ENCODE measurements around the gene TM9SF1. TPM values are rescaled to one million over a fixed set of nuclear protein-coding genes. Genes with fewer than 3 reads are reported as not detected.

Gene TM9SF1
- total and polyA plus RNA-seq, 5 experiments from 2014 or later = 19.4 to 29.8 (median 23.1) TPM

GRCh38 chr14:24176599-24176998 lies 18.6 kb downstream of the TM9SF1 start:
- ATAC-seq (no peak), DNase-seq (no peak)
- POLR2A ChIA-PET = interaction anchor here (0.6 to 1.2 kb wide), 5 partner anchors 7 to 43 kb away, joined by 3 to 4 read pairs (median 3); partner anchors contain the start of gene IRF9
- H3K4me3 Mint-ChIP-seq = no peak overlapping the region
- H3K4me1 Mint-ChIP-seq = peaks cover 12 to 22% (median 18%) of the 10 kb centered on the region in 4 donors
- peaks cover 0 to 43% (median 3%) of the 10 kb centered on the region in 3 donors for H3K36me3 Mint-ChIP-seq
- peak overlapping the region in 1 of 10 donors; percentile 40 for H3K27ac Mint-ChIP-seq
- H3K27me3 Mint-ChIP-seq = no peaks in the 10 kb centered on the region
- no peaks in the 10 kb centered on the region for H3K9me3 Mint-ChIP-seq

DNA sequence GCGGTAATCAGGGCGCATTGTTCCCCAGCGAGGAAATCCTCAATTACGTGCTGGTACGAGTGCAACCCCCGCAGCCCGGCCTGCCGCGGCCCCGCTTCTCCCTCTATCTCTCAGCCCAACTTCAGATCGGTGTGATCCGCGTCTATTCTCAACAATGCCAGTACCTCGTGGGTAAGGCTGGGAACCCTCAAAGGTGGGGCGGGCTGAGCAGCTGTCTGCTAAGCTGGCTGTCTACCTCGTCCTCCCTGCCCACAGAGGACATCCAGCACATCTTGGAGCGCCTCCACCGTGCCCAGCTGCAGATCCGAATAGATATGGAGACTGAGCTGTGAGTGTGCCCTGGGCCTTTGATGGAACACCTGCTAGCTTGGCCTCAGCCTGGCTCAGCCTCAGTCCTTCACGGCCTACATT lies 22.4 kb downstream of the TM9SF1 start:
- POLR2A ChIA-PET = interaction anchor here (0.7 to 2.5 kb wide), 8 partner anchors 9 to 58 kb away, joined by 3 to 11 read pairs (median 3); partner anchors contain the start of genes CHMP4A, DCAF11, IPO4 and MDP1
- H3K27me3 Mint-ChIP-seq = no peaks in the 10 kb centered on the region
- no peaks in the 10 kb centered on the region for H3K9me3 Mint-ChIP-seq
- H3K27ac Mint-ChIP-seq = peak overlapping the region; percentile 34 to 91 (median 68)
- peaks cover 0 to 35% (median 8%) of the 10 kb centered on the region in 3 donors for H3K36me3 Mint-ChIP-seq
- peaks cover 14 to 37% (median 33%) of the 10 kb centered on the region in 4 donors for H3K4me1 Mint-ChIP-seq
- ATAC-seq = no peak
- peak overlapping the region; percentile 47 to 97 (median 83) for H3K4me3 Mint-ChIP-seq
- no peak for DNase-seq

DNA sequence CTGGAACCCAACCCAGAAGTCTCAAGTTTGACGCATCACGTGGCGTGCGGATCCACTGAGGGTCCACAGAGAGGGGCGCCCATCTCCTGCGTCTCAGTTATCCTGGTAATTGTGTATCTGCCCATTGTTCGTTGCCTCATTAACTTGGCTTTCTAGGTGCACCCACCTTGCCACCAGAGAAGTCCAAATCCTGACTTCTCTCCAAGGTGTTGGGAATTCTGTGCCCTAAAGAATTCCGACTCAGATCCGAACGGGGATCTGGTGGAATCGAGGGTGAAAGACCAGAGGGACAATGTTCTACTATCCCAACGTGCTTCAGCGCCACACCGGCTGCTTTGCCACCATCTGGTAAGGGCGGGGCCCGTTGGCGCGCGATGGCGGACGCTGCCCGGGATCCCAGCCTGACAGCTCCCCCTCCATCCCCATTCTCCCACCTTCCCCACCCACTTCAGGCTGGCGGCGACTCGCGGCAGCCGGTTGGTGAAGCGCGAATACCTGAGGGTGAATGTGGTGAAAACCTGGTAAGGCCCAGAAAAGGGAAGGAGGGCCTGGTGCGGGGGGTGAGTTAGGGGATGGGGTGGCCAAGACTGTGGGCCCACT lies 22.9 kb downstream of the TM9SF1 start:
- H3K36me3 Mint-ChIP-seq = peaks cover 0 to 40% (median 12%) of the 10 kb centered on the region in 3 donors
- peak overlapping the region in 9 of 10 donors; percentile 48 to 93 (median 91) for H3K27ac Mint-ChIP-seq
- peaks cover 18 to 40% (median 37%) of the 10 kb centered on the region in 4 donors for H3K4me1 Mint-ChIP-seq
- H3K4me3 Mint-ChIP-seq = peak overlapping the region; percentile 86 to 97 (median 92)
- H3K27me3 Mint-ChIP-seq = no peaks in the 10 kb centered on the region
- no peak for ATAC-seq
- no peaks in the 10 kb centered on the region for H3K9me3 Mint-ChIP-seq
- no peak for DNase-seq
- POLR2A ChIA-PET = interaction anchor here (0.6 to 3.5 kb wide), 9 partner anchors 10 to 57 kb away, joined by 3 to 27 read pairs (median 4); partner anchors contain the start of genes DCAF11, EMC9, IPO4 and IRF9

GRCh38 chr14:24171422-24172260 lies 23.6 kb downstream of the TM9SF1 start, which contains the start of gene REC8:
Gene REC8 (plus strand): TSS chr14:24172080. CDS start chr14:24172553, 473 bp downstream.
- POLR2A ChIA-PET = interaction anchor here (0.6 to 3.5 kb wide), 18 partner anchors 8 to 129 kb away, joined by 3 to 27 read pairs (median 5); partner anchors contain the start of genes CHMP4A, DCAF11, EMC9 and IPO4

DNA sequence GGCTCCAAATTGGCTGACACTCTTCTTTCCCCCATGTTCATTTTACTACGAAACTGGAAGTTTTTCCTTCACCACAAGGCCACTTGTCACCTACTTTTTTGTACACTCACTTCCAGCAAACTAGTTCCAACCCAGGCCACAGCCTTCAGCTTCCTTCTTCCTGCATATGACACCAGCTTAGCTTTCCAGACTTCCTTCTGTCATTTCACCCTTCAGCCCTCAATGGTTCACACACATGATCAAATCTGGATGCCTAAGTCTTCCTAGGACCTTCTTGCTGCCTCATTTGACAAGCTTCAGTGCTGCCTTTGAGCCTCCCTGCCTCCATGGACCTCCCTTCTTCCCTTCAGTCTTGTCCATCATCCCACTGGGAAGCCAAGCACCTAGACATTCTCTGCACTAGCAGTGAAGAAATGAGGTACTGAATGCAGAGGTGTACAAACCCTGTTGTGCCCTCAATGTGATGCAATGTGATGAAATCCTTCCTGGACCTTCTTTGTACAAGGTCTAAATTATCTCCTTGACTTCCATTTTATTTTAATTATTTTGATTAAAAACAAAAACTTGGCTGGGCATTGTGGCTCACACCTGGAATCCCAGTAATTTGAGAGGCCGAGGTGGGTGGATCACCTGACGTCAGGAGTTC lies 27.6 kb downstream of the TM9SF1 start:
- Mint-ChIP-seq H3K9me3 (no peaks in the 10 kb centered on the region), H3K36me3 (peaks cover 0 to 70% (median 26%) of the 10 kb centered on the region in 3 donors), H3K27ac (peak overlapping the region in 5 of 10 donors; percentile 43 to 82 (median 53)), H3K4me3 (no peak overlapping the region), H3K27me3 (no peaks in the 10 kb centered on the region), H3K4me1 (peaks cover 22 to 65% (median 56%) of the 10 kb centered on the region in 4 donors)
- ATAC-seq (no peak), DNase-seq (no peak)
- POLR2A ChIA-PET = interaction anchor here (0.6 kb wide), 1 partner anchor 21 kb away, joined by 3 read pairs; the partner anchor contains the start of gene IPO4

More at GRCh38 chr14:24171422-24172260, 23.6 kb downstream of the TM9SF1 start, which contains the start of gene REC8:
- peak; percentile 91 for ATAC-seq
- Mint-ChIP-seq H3K9me3 (no peaks in the 10 kb centered on the region), H3K36me3 (peaks cover 0 to 42% (median 12%) of the 10 kb centered on the region in 3 donors), H3K4me1 (peaks cover 18 to 42% (median 38%) of the 10 kb centered on the region in 4 donors), H3K27ac (peak within 1 kb of the TSS; percentile 77 to 94 (median 92)), H3K4me3 (peak within 1 kb of the TSS; percentile 86 to 97 (median 92)), H3K27me3 (no peaks in the 10 kb centered on the region)
- peak; percentile 61 to 92 (median 84) for DNase-seq

DNA sequence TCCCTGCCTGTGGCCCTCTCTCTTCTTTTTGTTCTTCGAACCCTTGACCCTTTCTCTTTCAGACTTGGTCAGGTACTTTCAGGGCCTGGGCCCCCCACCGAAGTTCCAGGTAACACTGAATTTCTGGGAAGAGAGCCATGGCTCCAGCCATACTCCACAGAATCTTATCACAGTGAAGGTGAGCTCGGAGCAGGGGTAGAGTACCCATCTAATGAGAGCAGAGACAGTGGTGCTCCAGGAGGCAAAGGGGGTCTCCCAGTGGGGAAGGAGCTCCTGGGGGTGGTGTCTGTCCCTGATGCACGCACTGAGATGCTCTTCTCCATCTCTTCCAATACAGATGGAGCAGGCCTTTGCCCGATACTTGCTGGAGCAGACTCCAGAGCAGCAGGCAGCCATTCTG lies 29.5 kb downstream of the TM9SF1 start:
- DNase-seq = peak in 1 of 10 donors; percentile 51
- Mint-ChIP-seq H3K4me3 (peak overlapping the region in 1 of 10 donors; percentile 14), H3K27ac (peak overlapping the region in 8 of 10 donors; percentile 11 to 100 (median 52)), H3K27me3 (peaks cover 0 to 2% (median 0%) of the 10 kb centered on the region in 5 donors), H3K9me3 (no peaks in the 10 kb centered on the region), H3K36me3 (peaks cover 0 to 74% (median 23%) of the 10 kb centered on the region in 3 donors), H3K4me1 (peaks cover 27 to 67% (median 60%) of the 10 kb centered on the region in 4 donors)
- POLR2A ChIA-PET = interaction anchor here (1.2 kb wide), 1 partner anchor 18 kb away, joined by 3 read pairs; no protein-coding TSS in a partner anchor
- no peak for ATAC-seq

GRCh38 chr14:24164518-24164991 lies 30.7 kb downstream of the TM9SF1 start:
- H3K4me1 Mint-ChIP-seq = peaks cover 28 to 74% (median 66%) of the 10 kb centered on the region in 4 donors
- H3K27ac Mint-ChIP-seq = peak overlapping the region; percentile 39 to 100 (median 76)
- peaks cover 0 to 2% (median 0%) of the 10 kb centered on the region in 5 donors for H3K27me3 Mint-ChIP-seq
- DNase-seq = peak in 1 of 10 donors; percentile 53
- POLR2A ChIA-PET = interaction anchor here (1.2 to 1.7 kb wide), 3 partner anchors 17 to 31 kb away, joined by 3 to 5 read pairs (median 4); partner anchors contain the start of genes RNF31 and TM9SF1
- no peaks in the 10 kb centered on the region for H3K9me3 Mint-ChIP-seq
- no peak for ATAC-seq
- H3K4me3 Mint-ChIP-seq = peak overlapping the region in 9 of 10 donors; percentile 4 to 96 (median 58)
- peaks cover 0 to 78% (median 24%) of the 10 kb centered on the region in 3 donors for H3K36me3 Mint-ChIP-seq

DNA sequence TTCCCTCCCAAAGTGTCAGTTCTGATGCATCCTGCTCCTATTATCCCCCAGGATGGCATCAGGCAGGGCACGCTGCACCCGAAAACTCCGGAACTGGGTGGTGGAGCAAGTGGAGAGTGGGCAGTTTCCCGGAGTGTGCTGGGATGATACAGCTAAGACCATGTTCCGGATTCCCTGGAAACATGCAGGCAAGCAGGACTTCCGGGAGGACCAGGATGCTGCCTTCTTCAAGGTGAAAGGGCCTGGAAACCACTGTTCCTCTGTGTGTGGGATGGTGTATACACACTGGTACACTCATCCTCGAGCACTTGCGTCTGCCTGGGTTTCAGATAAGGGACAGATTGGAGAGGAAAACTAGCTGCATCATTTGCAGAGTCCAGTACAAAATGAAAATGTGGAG lies 33.1 kb downstream of the TM9SF1 start:
- Mint-ChIP-seq H3K4me1 (peaks cover 24 to 67% (median 56%) of the 10 kb centered on the region in 4 donors), H3K27ac (peak overlapping the region; percentile 92 to 100 (median 99)), H3K36me3 (peaks cover 0 to 78% (median 23%) of the 10 kb centered on the region in 3 donors), H3K4me3 (peak overlapping the region; percentile 95 to 100 (median 98)), H3K27me3 (peaks cover 0 to 2% (median 0%) of the 10 kb centered on the region in 5 donors), H3K9me3 (no peaks in the 10 kb centered on the region)
- POLR2A ChIA-PET = interaction anchor here (0.7 to 4.4 kb wide), 19 partner anchors 9 to 1067 kb away, joined by 3 to 55 read pairs (median 8); partner anchors contain the start of genes C14orf119, CHMP4A, CPNE6 and DCAF11
- ATAC-seq (no peak), DNase-seq (no peak)

- peaks cover 0 to 2% (median 0%) of the 10 kb centered on the region in 5 donors for H3K27me3 Mint-ChIP-seq
- peaks cover 27 to 64% (median 55%) of the 10 kb centered on the region in 4 donors for H3K4me1 Mint-ChIP-seq
- H3K4me3 Mint-ChIP-seq = peak within 1 kb of the TSS; percentile 95 to 100 (median 98)
- H3K36me3 Mint-ChIP-seq = peaks cover 4 to 76% (median 27%) of the 10 kb centered on the region in 3 donors
- POLR2A ChIA-PET = interaction anchor here (0.6 to 4.4 kb wide), 26 partner anchors 10 to 1066 kb away, joined by 3 to 55 read pairs (median 6); partner anchors contain the start of genes C14orf119, CHMP4A, DCAF11 and EMC9
- ATAC-seq (peak; percentile 89 to 90), DNase-seq (peak; percentile 94 to 99 (median 97))
- peak within 1 kb of the TSS; percentile 92 to 100 (median 99) for H3K27ac Mint-ChIP-seq
- no peaks in the 10 kb centered on the region for H3K9me3 Mint-ChIP-seq
Measured at GRCh38 chr14:24160850-24161804, 34.1 kb downstream of the TM9SF1 start, which contains the start of gene IRF9. Gene IRF9 (plus strand): TSS chr14:24161265. CDS start chr14:24162145, 880 bp downstream.

DNA sequence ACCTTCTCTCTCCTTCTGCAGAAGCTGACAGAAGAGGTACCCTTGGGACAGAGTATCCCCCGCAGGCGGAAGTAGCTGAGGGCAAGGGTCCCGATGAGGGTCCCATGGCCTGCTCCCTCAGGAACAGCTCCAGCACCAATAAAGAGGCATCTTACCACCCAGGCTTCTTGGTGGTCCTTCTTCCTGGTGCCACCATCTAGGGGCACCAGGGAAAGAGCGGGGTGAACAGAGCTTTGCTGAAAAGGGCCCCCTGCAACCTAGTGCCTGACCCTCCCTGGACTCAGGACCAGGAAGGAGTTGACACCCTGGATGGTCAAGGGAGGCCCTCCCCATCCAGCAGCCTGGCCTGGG lies 34.8 kb downstream of the TM9SF1 start:
- Mint-ChIP-seq H3K4me1 (peaks cover 27 to 63% (median 52%) of the 10 kb centered on the region in 4 donors), H3K27ac (peak overlapping the region; percentile 92 to 100 (median 99))
- POLR2A ChIA-PET = interaction anchor here (0.5 to 4.4 kb wide), 21 partner anchors 10 to 176 kb away, joined by 3 to 55 read pairs (median 8); partner anchors contain the start of genes CHMP4A, DCAF11, EMC9 and IPO4

More for the DNA sequence above, 34.8 kb downstream of the TM9SF1 start:
- peaks cover 0 to 2% (median 0%) of the 10 kb centered on the region in 5 donors for H3K27me3 Mint-ChIP-seq
- no peak for DNase-seq
- H3K4me3 Mint-ChIP-seq = peak overlapping the region in 9 of 10 donors; percentile 8 to 98 (median 46)
- no peak for ATAC-seq
- no peaks in the 10 kb centered on the region for H3K9me3 Mint-ChIP-seq
- peaks cover 4 to 76% (median 33%) of the 10 kb centered on the region in 3 donors for H3K36me3 Mint-ChIP-seq

Data from naive thymus-derived CD8-positive, alpha-beta T cell (primary cell).